ENCODE data around the gene ACOXL. TPM values are rescaled to one million over a fixed set of nuclear protein-coding genes. Genes with fewer than 3 reads are reported as not detected.
A peak's percentile ranks its signal among the peaks of the same experiment; 100 is the strongest.

ACOXL gene
- total RNA-seq, 4 donors from 2014 or later = 1.2 to 10.6 (median 2.1) TPM

- H3K27me3 ChIP-seq = peaks cover 10% of the 10 kb centered on the region
- no peak for DNase-seq
- 76 to 78% methylated on average over 7 of the region's 7 CpGs for WGBS, 2 donors
- intact Hi-C loops (cut with DNase I) = no loop called here
- TF ChIP-seq POLR2A (IDR thresholded peaks at IDR 0.05) (no peak), CTCF (IDR thresholded peaks at IDR 0.05) (no peak)
- H3K9me3 ChIP-seq = no peaks in the 10 kb centered on the region
- no peak overlapping the region for H3K4me3 ChIP-seq (replicated peaks in 1 of 3)
- H3K4me1 ChIP-seq = peaks cover 12 to 21% of the 10 kb centered on the region in 2 donors
- no peaks in the 10 kb centered on the region for H3K36me3 ChIP-seq
- H3K27ac ChIP-seq = no peak overlapping the region
Observed at GRCh38 chr2:110729106-110729505, 3.3 kb upstream of the ACOXL start.

- Histone ChIP-seq H3K27ac (no peak overlapping the region), H3K9me3 (no peaks in the 10 kb centered on the region), H3K36me3 (no peaks in the 10 kb centered on the region), H3K27me3 (peaks cover 10% of the 10 kb centered on the region), H3K4me1 (peaks cover 10 to 12% of the 10 kb centered on the region in 2 donors), H3K4me3 (replicated peaks in 1 of 3) (no peak overlapping the region)
- intact Hi-C loops (cut with DNase I) = no loop called here
- TF ChIP-seq CTCF (IDR thresholded peaks at IDR 0.05) = no peak
- no peak for TF ChIP-seq POLR2A (IDR thresholded peaks at IDR 0.05)
- WGBS, 2 donors = 93 to 97% methylated on average over 5 of the region's 5 CpGs
- no peak for DNase-seq
Observed at GRCh38 chr2:110731064-110731463, 1.3 kb upstream of the ACOXL start.

- H3K4me3 ChIP-seq (replicated peaks in 1 of 3) = no peak overlapping the region
- peaks cover 9 to 12% of the 10 kb centered on the region in 2 donors for H3K4me1 ChIP-seq
- no peaks in the 10 kb centered on the region for H3K9me3 ChIP-seq
- H3K27me3 ChIP-seq = peaks cover 10% of the 10 kb centered on the region
- TF ChIP-seq POLR2A (IDR thresholded peaks at IDR 0.05) (no peak), CTCF (IDR thresholded peaks at IDR 0.05) (no peak)
- intact Hi-C loops (cut with DNase I) = no loop called here
- no peaks in the 10 kb centered on the region for H3K36me3 ChIP-seq
- peak; percentile 14 to 19 for DNase-seq
- 31 to 39% methylated on average over 3 to 4 of the region's 4 CpGs for WGBS, 2 donors
- H3K27ac ChIP-seq = no peak overlapping the region
Observed at GRCh38 chr2:110735366-110735765, 3.0 kb downstream of the ACOXL start.

GRCh38 chr2:110737783-110738182 is 5.4 kb downstream of the ACOXL start:
- Histone ChIP-seq H3K9me3 (no peaks in the 10 kb centered on the region), H3K4me3 (replicated peaks in 1 of 3) (no peak overlapping the region), H3K36me3 (no peaks in the 10 kb centered on the region), H3K27me3 (peaks cover 8% of the 10 kb centered on the region), H3K4me1 (peaks cover 5 to 6% of the 10 kb centered on the region in 2 donors), H3K27ac (no peak overlapping the region)
- intact Hi-C loops (cut with DNase I) = no loop called here
- no peak for DNase-seq
- 89 to 93% methylated on average over 2 of the region's 2 CpGs for WGBS, 2 donors
- TF ChIP-seq CTCF (IDR thresholded peaks at IDR 0.05) (no peak), POLR2A (IDR thresholded peaks at IDR 0.05) (no peak)

GRCh38 chr2:110740747-110741349 is 8.5 kb downstream of the ACOXL start:
- H3K27ac ChIP-seq = no peak overlapping the region
- no peaks in the 10 kb centered on the region for H3K36me3 ChIP-seq
- H3K4me3 ChIP-seq (replicated peaks in 1 of 3) = no peak overlapping the region
- H3K9me3 ChIP-seq = no peaks in the 10 kb centered on the region
- TF ChIP-seq CTCF (IDR thresholded peaks at IDR 0.05) = no peak
- no peak for TF ChIP-seq POLR2A (IDR thresholded peaks at IDR 0.05)
- no peak for DNase-seq
- intact Hi-C loops (cut with DNase I) = no loop called here
- H3K27me3 ChIP-seq = no peaks in the 10 kb centered on the region
- WGBS, 2 donors = 92 to 93% methylated on average over 6 to 9 of the region's 9 CpGs
- no peaks in the 10 kb centered on the region for H3K4me1 ChIP-seq
